HG03159 (cell line): ENCODE data around the gene RBM43.
"Not testable (repeated sequence)": the region's sequence is repeated elsewhere in the genome, so short reads cannot be mapped to it uniquely, and the experiment has no call there.

Experiments
- ATAC-seq: cut with Tn5 transposase; IDR thresholded peaks from one replicate; pipeline ENCODE4 v1.9.1; 2021; ENCODE audit warnings: mild to moderate bottlenecking, moderate library complexity; ENCODE audit not compliant: unreplicated experiment

RBM43 gene

GRCh38 chr2:151269798-151270568 lies 8.3 kb upstream of the RBM43 start:
- no peak for ATAC-seq

- ATAC-seq: no peak
Measured at GRCh38 chr2:151268085-151268484, 6.4 kb upstream of the RBM43 start.

- no peak for ATAC-seq
Measured at GRCh38 chr2:151267537-151267936, 5.9 kb upstream of the RBM43 start.

- ATAC-seq: no peak
Measured at GRCh38 chr2:151265991-151266390, 4.3 kb upstream of the RBM43 start.

GRCh38 chr2:151264157-151264825 lies 2.6 kb upstream of the RBM43 start:
- ATAC-seq: no peak

- ATAC-seq: no peak
Measured at GRCh38 chr2:151262629-151263028, 966 bp upstream of the RBM43 start.

GRCh38 chr2:151261977-151262291 lies 271 bp upstream of the RBM43 start:
- ATAC-seq: no peak

GRCh38 chr2:151260573-151261230 lies 961 bp downstream of the RBM43 start:
- peak; percentile 14 for ATAC-seq

GRCh38 chr2:151258121-151258520 lies 3.5 kb downstream of the RBM43 start:
- no peak for ATAC-seq

GRCh38 chr2:151252646-151253045 lies 9.0 kb downstream of the RBM43 start:
- ATAC-seq: no peak

- ATAC-seq: no peak
Measured at GRCh38 chr2:151251012-151251411, 10.7 kb downstream of the RBM43 start.

GRCh38 chr2:151247432-151247831 lies 14.2 kb downstream of the RBM43 start:
- no peak for ATAC-seq

- ATAC-seq: no peak
Measured at GRCh38 chr2:151246152-151246551, 15.5 kb downstream of the RBM43 start.

GRCh38 chr2:151243468-151243867 lies 18.2 kb downstream of the RBM43 start:
- ATAC-seq: no peak

- no peak for ATAC-seq
Measured at GRCh38 chr2:151241224-151241623, 20.4 kb downstream of the RBM43 start.

GRCh38 chr2:151240433-151240832 lies 21.2 kb downstream of the RBM43 start:
- no peak for ATAC-seq

- ATAC-seq: no peak
Measured at GRCh38 chr2:151239624-151240023, 22.0 kb downstream of the RBM43 start.

- ATAC-seq: peak; percentile 82
Measured at GRCh38 chr2:151238527-151239487, 22.9 kb downstream of the RBM43 start.

- no peak for ATAC-seq
Measured at GRCh38 chr2:151237422-151238025, 24.1 kb downstream of the RBM43 start.

- ATAC-seq: not testable (repeated sequence)
Measured at GRCh38 chr2:151233760-151234159, 27.9 kb downstream of the RBM43 start.

GRCh38 chr2:151233288-151233687 lies 28.4 kb downstream of the RBM43 start:
- not testable (repeated sequence) for ATAC-seq
